HG02678 (cell line): ENCODE measurements around the gene MTHFR.
A peak's percentile ranks its signal among the peaks of the same experiment; 100 is the strongest.

Source experiments
- ATAC-seq: cut with Tn5 transposase; IDR thresholded peaks from one replicate; pipeline ENCODE4 v1.9.1; 2021; ENCODE audit warnings: mild to moderate bottlenecking, moderate library complexity; ENCODE audit not compliant: unreplicated experiment

Gene MTHFR

DNA sequence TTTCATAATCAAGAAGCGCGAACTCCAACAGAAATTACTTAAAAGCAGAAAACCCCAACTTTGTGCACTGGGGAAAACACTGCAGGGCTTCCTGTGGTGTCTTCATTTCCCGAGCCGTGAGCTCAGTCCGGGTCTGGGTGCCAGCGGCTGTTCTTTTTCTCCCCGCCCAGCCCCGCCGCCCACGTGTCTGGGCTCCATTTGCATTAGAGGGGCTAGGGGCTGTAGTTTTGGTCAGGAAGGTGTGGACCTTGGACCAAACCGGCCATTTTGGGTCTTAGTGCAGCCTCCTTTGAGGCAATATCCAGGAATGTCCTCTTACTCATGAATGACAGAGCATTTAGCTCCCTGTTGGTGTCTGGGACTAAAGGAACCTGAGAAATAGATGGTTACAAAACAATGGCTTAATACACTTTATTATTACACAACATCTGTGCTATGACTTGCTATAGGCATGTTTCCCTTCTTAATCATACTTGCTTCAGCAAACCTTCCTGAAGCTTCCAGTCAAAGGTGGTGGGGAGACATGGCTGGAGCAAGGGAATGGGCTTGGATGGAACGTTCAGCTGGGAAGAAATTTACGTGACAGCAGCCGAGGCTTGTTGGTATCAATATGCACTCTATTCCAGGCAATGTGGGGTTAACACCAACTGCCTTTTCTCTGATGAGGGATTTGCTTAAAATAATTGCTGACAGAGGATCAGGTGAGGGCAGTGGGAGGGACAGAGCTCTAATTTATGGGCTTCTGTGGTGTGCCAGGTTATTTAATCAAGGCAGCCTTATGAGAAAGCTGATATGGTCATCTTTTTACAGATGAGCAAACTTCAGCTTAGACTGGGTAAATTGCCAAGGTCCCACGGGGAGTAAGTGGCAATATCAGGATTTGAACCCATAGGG is 68.8 kb downstream of the MTHFR start:
- ATAC-seq: no peak

DNA sequence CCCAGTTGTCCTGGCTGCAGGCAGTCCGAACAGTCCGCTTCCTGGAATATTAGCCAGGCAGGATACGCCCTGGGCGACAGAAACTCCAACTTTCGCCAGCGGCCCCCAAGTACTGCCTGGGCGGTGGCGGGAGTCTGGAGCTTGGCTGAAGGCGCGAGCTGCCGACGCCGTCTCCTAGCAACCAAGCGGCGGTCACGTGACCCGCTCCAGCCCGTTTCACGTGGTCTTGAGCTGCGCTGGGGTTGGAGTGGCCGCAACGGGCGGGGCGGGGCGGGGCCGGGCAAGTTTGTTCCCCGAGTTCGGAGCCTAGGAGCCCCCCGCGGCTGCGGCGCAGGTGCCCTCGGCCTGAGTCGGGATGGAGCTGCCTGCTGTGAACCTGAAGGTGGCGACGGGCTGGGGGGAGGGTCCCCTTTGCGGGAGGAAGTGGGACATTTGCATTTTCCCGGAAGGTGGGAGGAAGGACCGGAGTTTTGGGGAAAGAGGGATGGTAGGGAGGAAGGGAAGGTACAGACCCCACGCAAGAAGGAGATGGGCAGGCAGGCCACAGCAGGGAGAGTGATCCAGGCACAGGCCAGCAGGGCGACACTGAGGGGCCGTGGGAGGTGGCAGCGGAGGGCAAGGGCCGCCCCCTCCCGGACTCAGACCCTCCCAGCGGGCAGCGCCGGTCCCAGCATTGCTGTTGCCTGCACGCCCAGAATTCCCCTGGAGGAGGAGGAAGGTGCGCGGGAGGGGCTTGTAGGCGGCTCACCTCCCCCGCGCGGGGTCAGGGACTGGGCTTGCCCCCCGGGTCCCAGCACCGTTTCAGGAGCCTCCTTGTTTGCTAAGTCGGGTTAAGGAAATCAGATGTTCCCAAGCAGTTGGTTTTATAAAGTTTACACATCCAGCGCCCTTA is 69.7 kb downstream of the MTHFR start, which contains the start of gene AGTRAP:
Gene AGTRAP (plus strand): TSS at position 283 of the 892 bp plus-strand sequence. CDS start 73 bp downstream, at position 356.
- ATAC-seq: peak; percentile 52
